NK-92 (cell line): ENCODE measurements around the gene MYO5B.
"Not testable (repeated sequence)": the region's sequence is repeated elsewhere in the genome, so short reads cannot be mapped to it uniquely, and the experiment has no call there.

Experiments
- DNase-seq: peaks from one replicate; lab custom pipeline; 2025; ENCODE audit not compliant: unreplicated experiment; lab: John Stamatoyannopoulos, UW

MYO5B gene

GRCh38 chr18:50194631-50195532, at the start of gene MYO5B:
TSS of gene MYO5B (minus strand) at chr18:50195147. CDS start at chr18:50194793, 354 bp downstream.
- DNase-seq = no peak

- DNase-seq = not testable (repeated sequence)
These were observed 46.8 kb upstream of the MYO5B start for GRCh38 chr18:50241768-50242167.

GRCh38 chr18:50240080-50240563, 45.2 kb upstream of the MYO5B start:
- no peak for DNase-seq

- DNase-seq = no peak
These were observed 37.5 kb upstream of the MYO5B start for GRCh38 chr18:50232419-50232818.

GRCh38 chr18:50231621-50232020, 36.7 kb upstream of the MYO5B start:
- no peak for DNase-seq

GRCh38 chr18:50220249-50220648, 25.3 kb upstream of the MYO5B start:
- not testable (repeated sequence) for DNase-seq

- no peak for DNase-seq
These were observed 23.7 kb upstream of the MYO5B start for GRCh38 chr18:50218432-50219197.

GRCh38 chr18:50209311-50209710, 14.4 kb upstream of the MYO5B start:
- DNase-seq = no peak

- DNase-seq = no peak
These were observed 12.8 kb upstream of the MYO5B start for GRCh38 chr18:50207722-50208121.

GRCh38 chr18:50203801-50204604, 9.1 kb upstream of the MYO5B start:
- no peak for DNase-seq

GRCh38 chr18:50201476-50202018, 6.6 kb upstream of the MYO5B start:
- DNase-seq = no peak

- DNase-seq = no peak
These were observed 5.0 kb upstream of the MYO5B start for GRCh38 chr18:50199921-50200320.

GRCh38 chr18:50199346-50199855, 4.5 kb upstream of the MYO5B start:
- DNase-seq = no peak

GRCh38 chr18:50196261-50196660, 1.3 kb upstream of the MYO5B start:
- DNase-seq = no peak

- DNase-seq = no peak
These were observed 742 bp upstream of the MYO5B start for GRCh38 chr18:50195689-50196088.

- no peak for DNase-seq
These were observed 934 bp downstream of the MYO5B start for GRCh38 chr18:50193796-50194630.

- DNase-seq = no peak
These were observed 1.8 kb downstream of the MYO5B start for GRCh38 chr18:50192995-50193795.

- no peak for DNase-seq
These were observed 4.0 kb downstream of the MYO5B start for GRCh38 chr18:50190926-50191325.

GRCh38 chr18:50190236-50190635, 4.7 kb downstream of the MYO5B start:
- DNase-seq = no peak
